HG02588 (cell line): Measurements from ENCODE around the gene AADACL2.
"Not testable (repeated sequence)": the region's sequence is repeated elsewhere in the genome, so short reads cannot be mapped to it uniquely, and the experiment has no call there.

Experiments used
- ATAC-seq: cut with Tn5 transposase; IDR thresholded peaks from one replicate; pipeline ENCODE4 v1.9.1; 2021; ENCODE audit warnings: mild to moderate bottlenecking, moderate library complexity; ENCODE audit not compliant: unreplicated experiment

Gene AADACL2

DNA sequence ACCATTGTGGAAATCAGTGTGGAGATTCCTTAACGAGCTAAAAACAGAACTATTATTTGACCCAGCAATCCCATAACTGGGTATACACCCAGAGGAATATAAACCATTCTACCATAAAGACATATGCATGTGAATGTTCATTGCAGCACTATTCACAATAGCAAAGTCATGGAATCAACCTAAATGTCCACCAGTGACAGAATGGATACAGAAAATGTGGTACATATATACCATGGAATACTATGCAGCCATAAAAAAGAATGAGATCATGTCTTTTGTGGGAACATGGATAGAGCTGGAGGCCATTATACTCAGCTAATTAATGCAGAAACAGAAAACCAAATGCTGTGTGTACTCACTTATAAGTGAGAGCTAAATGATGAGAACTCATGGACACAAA is 31.0 kb downstream of the AADACL2 start:
- ATAC-seq, result not testable (repeated sequence)

DNA sequence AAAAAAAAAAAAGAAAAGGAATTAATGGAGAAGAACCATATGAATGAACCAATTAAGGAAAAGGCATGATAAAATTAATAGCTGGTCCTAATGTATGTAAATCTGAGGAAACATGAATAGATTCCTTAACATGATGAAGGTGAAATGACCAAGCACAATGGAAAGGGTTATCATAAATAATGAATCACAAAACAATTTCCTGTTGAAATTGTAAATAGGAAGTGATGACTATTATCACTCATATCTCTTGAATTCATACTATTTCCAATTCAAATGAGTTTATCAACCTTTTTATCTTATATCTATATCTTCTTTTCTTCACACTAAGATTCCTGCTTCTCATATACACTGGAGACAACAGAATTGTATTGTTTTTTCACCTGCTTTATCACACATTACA is 32.0 kb downstream of the AADACL2 start:
- no peak for ATAC-seq

DNA sequence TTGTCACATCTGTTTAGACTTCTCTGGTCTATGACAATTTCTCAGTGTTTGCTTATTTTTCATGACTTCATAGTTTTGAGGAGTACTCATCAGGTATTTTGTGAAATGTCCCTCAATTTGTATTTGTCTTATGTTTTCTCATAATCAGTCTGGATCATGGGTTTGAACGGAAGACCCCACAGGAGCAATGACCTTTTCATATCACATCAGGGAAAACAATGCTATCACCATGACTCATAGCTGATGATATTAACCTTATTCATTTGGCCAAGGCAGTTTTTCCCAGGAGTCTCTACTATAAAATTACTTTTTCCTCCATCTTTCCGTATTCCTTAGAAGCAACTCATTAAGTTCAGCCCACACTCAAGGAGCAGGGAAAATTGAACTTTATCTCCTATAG is 32.7 kb downstream of the AADACL2 start:
- no peak for ATAC-seq

DNA sequence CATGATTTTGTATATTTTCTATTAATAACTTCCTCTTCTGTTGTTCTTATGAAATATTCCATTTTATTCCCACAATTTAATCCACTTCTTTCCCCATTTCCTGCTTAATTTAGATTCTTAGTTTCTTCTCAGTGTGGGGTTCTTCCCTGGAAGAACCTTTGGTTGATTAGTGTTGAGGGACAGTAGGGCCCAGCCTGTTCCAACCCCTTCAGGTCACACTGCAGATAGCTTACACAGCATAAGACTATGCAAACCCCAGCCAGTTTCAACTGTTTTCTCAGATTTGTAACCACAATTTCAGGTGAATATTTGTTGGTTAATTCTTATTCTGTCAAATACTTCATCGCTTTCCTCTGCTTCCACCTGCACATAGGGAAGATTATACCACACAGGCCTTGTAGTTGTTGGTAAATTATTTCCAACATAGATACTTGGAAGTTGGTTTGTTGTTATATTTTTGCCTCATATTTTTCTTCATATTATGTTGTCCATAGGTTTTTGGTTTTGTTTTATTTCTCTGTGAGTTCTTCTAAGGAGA is 34.7 kb downstream of the AADACL2 start:
- ATAC-seq, result no peak

DNA sequence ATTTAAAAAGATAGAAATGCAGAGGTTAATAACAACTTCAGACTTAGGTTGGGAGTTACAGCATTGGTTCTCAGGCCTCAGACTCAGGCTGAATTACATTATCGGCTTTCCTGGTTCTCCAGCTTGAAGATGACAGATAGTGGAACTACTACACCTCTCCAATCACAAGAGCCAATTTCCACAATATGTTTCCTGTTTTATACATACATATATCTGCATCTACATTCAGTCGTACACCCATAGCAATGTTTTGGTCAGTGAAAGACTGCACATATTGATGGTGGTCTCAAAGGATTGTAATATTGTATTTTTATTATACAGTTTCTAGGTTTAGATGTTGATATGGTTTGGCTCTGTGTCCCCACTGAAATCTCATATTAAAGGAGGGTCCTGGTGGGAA is 35.4 kb downstream of the AADACL2 start:
- no peak for ATAC-seq

DNA sequence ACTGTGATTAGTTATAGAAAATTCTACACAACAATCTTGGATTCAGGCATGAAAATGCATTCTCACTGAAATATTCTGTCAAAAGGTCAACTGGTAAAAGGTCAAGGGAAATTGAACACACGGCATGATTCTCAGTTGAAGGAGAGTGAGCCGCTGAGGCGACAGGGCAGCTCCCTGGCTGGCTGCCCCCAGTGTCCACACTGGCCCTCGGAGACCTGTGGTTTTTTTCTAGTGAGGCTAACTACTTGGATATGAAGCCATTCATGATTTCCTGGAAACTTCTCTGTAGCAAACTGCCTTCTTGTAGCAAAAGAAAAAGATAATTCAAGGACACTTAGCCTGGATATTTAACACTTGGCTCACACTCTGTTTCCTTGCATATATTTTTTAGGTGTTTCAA is 37.2 kb downstream of the AADACL2 start:
- no peak for ATAC-seq

DNA sequence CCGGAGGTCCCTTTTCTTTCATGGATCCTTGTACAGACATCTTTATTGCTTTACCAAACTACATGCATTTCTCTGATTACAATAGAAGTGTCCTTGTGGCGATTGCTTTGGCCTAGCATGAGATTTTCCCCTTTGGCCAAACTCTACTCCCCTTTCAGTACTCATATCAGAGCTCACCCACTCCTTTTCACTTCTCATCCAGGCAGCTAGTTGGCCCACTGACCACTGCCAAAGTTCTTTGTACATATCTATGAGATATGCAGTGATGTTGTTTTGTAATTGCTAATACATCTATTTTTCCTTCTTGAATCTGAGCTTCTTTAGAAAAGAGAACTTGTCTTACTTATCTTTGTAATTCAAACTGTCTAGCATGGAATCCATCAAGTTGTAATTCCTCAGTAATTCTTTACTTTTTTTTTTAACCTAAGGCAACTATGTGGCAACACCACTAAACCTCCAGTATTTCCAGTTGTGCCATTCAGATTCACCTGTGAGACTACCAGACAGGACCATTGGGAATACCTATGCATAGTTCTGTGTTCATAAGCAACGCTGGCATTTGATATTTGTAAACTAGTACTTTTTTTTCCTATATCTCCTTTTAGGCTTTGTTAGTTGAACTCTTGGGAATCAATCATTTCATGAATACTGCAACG is 39.2 kb downstream of the AADACL2 start:
- ATAC-seq, result no peak

DNA sequence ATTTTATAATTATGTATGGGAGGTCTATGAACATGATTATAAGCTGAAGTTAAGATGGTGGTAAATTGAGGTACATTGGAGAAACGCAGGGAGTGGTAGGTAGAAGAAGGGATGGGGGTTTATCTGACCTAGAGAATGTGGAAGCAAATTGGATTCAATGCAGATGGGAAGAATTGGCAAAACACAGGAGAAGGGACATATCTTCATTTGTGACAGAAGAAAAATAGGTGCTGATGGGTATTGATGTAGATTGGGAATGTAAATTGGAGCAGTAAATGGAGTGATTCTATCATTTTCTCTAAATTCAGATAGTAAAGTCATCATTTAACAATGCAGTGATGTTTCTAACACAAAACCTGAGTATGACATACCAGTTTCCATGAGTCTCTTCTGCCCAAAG is 40.5 kb downstream of the AADACL2 start:
- ATAC-seq, result no peak

DNA sequence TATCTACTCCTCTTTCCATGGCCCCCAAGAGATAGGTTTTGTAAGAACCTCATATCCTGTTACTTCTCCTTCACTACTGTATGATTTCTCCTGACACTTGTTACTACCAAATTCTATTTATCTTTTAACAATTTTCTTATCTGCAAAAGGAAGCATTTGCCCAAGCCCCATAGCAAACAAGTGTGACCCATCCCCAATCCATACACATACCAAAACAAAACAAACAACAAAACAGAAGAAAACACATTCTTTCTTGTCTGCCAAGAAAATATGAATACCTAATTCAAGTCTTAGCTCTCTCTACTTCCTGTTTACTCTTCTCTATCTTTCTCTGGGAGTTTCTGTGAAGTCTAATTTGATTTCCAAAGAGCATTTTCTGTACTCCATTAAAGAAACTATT is 41.2 kb downstream of the AADACL2 start:
- no peak for ATAC-seq

DNA sequence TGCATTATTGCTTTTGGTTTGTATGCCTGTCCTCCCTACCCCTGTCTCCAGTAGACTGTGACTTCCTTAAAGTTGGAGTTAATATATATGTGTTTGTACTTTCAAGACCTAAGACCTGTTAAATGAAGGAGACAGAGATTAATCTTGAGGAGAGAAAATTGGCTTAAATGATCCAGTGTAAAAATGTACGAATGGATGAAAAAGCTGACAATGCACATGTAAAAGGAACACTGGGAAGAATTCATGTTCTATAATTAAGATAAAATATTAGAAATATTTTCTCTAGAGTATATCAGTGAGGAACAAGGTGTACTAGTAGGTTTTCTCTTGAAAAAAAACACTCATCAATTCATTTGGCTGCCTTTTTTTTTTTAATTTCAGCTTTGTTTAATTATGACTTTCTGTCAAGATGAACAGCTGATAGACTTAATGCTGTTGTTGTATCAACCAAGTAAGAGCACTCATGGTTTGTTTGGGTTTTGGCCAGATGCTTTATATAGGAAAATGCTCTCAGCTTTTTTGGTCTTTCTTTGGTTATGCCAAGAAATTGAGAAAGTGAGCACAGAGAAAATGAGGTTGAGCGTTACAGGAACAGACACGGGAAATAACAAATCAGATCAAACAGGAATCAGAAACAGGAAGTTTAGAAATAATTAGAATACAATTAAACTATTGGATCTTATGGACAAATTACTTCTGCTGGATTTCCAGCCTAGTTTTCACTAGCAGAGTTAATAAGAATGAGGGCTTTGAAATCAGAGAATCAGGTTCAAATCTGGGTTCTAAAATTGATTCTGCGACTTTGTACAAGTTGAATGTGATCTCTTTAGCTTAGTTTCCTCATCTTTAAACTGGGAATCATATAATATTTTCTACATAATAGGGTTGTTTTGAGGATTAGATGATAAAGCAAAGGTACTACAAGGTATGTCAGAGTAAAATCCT is 41.9 kb downstream of the AADACL2 start:
- no peak for ATAC-seq

DNA sequence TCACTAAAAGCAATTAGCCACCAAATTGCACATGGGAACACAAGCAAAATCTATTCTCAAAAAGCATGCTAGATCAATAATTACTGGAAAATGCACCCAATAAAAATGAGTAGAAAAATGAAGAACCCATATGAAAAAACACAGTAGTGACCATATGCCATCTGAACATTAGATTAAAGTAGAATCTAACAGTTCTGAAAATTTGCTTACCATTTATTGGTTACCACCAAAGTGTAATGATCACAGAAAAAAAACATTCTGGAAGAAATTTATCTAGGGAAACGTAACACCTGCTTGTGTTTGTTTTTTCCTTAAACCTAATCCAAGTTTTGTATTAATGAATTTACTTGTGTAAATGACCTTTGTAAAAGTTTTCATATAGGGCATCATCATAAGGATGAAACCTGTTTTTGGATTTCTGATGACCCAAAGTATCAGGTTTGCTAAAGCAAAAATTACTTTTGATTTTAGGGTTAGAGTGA is 42.6 kb downstream of the AADACL2 start:
- no peak for ATAC-seq

DNA sequence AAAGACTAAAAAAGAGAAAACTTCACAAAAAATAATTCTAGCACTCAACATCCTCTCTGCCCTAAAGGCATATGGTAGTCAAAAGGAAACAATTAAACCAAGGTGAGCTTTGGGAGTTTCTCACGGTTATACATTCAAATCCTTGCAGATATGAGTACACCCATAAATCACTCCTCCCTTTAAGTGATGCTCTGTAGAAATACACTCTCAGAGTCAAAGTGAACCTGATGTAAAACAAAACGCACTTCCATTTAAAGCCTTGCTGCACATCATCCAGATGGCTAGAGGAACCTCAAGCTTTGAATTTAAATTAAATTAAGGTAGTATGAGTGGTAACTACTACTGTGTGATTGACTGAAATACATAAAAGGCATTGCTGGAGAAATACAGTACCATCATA is 44.2 kb downstream of the AADACL2 start:
- ATAC-seq, result no peak

DNA sequence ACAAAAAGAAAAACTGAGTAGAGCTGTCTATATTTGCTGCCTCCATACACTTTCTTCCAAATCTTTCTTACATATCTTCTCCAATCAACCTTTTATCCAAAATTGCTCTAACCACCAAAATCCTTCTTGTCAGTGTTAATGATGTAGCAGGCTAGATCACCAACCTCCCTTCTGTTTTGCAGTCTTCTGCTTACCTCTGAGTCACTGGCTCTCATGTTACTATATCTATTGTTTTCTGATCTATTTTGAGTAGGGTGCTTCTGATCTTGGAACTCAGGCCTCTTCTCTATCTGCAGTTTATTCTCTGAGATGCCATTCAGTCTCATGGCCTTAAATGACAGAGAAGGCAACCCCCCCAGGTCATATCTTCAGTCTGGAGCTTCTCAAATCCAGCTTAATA is 53.9 kb downstream of the AADACL2 start:
- no peak for ATAC-seq

DNA sequence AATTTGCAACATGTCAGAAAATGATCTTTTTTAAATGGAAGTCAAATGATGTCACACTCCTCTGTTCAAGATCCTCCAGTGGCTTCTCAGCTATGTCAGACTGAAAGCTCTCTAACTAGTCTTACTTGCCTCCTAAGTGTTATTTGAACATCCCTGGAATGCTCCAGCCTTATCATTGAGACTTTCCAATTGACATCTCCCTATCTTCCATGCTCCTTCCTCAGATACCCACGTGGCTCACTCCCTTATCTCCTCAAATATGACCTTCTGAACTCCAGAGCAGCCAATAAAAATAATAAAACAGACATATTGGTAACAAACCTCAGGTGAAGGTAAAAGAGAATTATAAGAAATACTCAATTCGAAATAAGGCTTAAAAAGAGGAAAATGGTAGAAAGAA is 54.7 kb downstream of the AADACL2 start:
- no peak for ATAC-seq

DNA sequence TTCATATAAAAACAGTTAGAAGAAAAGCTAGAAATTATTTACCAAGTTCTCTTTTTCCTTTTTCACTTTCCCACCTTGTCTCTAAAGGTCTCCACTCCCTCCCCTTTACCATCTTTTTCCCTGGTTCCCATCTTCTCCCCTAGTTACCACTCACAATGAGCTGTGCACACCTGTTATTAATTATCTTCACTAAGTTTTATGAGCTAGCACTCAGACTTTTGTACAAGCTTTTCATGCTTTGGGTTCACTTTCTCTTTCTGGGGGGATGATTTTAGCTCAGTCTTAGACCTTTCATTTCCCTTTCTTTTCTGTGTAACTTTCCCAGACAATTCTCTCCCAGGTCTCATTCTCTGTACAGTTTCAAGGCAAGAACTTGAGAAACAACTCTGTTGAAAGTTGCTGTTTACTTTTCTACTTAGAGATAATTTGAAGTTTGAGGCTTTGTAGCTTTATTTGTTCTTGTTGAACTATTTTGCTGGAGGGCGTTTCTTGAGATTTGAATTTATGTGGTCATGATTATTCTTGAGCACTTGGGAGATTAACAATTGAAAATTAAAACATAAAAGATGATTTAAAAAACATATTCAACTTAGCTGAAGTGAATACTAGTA is 56.2 kb downstream of the AADACL2 start:
- no peak for ATAC-seq

DNA sequence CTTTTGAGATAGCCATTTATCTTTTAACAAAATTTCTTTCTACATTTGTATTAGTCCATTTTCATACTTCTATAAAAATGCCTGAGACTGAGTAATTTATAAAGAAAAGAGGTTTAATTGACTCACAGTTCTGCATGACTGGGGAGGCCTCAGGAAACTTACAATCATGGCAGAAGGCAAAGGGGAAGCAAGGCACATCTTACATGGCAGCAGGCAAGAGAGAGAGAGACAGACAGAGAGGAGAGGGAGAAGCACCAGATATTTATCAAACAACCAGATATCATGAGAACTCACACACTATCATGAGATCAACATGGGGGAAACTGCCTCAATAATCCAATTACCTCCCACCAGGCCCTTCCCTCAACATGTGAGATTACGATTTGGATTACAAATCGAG is 57.0 kb downstream of the AADACL2 start:
- ATAC-seq, result not testable (repeated sequence)

DNA sequence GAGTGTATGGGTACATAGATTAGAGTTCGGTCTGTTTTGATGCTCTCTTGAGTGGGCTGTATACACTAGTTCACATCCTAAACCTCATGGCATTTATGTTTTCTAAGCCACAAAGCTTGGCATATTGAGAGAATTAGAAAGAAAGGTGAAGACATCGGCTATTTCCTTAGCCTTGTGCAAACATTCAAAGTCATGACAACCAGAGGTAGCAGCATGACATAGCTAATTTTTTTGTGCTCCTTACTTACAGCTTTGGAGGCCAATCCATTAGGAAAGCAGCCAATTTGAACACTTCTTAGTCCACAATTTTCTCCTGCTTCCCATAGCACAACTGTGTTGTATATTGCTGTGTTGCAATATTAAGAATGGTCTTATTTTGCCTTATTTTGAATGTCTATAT is 58.7 kb downstream of the AADACL2 start:
- no peak for ATAC-seq

DNA sequence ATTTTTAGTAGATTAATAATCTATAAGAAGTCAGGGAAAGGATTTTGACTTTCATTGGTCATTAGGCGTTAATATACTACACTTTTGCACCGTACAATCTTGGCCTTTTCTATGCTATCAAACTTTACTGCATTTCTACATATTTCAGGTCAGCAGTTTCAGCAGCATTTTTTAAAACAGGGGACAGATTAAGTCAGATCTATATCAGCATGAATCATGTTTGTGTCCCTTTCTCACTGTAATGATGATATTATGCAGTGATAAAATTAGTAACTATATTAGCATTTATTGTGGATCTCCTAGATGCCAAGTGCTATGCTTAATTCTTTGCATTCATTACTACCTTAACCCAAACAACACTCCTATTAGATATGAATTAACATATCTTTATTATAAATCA is 59.9 kb downstream of the AADACL2 start:
- ATAC-seq, result no peak

DNA sequence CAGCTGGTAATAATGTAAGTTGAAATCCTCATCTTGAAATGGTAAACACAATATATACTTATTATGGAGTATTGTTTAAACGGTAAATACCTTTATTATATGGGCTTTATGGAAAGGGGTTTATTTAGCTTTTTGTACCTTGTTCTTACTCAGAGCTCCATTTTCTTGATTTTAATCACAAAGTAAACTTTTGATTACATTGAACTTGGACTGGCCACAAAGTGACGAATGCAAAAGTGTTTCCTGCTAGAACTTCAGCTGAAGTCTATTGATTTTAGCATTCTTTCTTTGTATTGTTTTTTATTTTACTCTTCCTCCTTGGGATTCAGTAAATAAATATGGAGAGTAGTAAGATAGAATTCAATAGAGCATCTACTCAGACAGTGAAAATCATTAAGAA is 60.4 kb downstream of the AADACL2 start:
- no peak for ATAC-seq

DNA sequence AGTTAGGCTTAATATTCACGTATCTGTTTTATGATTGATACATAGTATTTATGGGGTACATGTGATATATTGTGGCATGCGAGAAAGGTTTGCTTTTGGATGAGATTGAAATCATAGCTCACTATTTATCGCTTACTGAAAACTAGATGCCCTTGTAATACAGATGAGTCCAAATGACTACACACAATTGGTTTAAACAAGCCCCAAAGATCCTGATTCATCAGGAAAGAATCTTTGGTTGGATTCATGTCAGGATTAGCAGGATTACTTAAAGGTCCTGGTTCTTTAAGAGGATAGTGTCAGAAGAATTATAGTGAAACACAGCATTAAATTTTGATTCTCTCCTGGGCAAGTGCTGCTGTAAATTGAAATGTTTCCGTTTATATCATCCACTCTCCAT is 61.5 kb downstream of the AADACL2 start:
- no peak for ATAC-seq

DNA sequence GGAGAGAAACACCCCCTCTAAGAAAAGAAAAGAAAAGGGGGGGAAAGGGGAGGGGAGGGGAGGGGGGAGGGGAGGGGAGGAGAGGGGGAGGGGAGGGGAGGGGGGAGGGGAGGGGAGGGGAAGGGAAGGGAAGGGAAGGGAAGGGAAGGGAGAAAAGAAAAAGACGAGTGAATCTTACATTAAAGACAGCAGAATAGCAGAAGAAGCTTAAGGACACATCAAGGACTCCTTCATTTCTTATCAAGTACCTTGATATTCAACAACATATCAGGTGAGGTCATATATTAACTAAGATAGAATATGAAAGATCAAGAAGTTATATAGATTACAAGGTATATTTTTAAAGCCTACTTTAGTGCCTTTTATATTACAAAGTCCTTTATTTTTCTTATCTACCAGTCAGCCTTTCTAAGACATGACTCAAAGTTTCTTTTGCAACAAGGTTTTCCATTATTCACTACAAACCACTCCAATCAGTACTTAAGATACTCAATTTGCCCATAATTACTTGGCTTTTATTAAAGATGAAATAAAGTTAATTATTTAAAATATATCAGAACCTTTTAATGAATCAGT is 62.5 kb downstream of the AADACL2 start:
- no peak for ATAC-seq
